ENCODE results near the gene RABEP2.
"Not testable (repeated sequence)": the region's sequence is repeated elsewhere in the genome, so short reads cannot be mapped to it uniquely, and the experiment has no call there.

Gene RABEP2, protein sequence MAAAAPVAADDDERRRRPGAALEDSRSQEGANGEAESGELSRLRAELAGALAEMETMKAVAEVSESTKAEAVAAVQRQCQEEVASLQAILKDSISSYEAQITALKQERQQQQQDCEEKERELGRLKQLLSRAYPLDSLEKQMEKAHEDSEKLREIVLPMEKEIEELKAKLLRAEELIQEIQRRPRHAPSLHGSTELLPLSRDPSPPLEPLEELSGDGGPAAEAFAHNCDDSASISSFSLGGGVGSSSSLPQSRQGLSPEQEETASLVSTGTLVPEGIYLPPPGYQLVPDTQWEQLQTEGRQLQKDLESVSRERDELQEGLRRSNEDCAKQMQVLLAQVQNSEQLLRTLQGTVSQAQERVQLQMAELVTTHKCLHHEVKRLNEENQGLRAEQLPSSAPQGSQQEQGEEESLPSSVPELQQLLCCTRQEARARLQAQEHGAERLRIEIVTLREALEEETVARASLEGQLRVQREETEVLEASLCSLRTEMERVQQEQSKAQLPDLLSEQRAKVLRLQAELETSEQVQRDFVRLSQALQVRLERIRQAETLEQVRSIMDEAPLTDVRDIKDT

DNA sequence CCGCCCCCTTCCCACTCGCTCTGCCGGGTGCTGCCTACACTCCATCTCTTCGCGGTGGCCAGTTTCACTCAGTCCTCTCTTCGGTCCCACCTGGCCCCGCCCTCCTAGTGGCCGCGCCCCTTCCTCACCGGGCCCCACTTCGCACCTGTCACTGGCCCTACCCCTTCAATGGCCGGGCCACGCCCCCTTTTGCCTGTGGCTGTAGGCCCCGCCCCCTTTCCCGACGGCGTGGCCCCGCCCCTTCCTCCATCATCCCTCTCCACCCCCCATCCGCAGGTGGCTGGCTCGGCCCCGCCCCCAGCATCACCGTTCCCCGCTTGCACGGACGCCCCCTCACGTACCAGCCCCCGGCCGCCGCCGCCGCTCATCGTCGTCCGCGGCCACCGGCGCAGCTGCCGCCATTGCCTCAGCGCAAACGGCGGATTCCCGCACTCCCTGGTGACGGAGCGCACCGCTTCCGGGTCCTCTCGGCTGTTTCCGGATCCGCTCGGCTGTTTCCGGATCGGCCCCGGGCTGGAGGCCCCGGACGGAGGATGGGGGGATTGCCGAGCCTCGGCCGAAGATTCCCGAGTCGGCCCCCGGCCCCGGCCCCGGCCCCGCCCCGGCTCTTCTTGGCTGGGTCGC, at the start of gene RABEP2:
Gene RABEP2 (minus strand): TSS at position 477 of the 624 bp plus-strand sequence. CDS start 75 bp downstream, at position 402.
- peak; percentile 98 for DNase-seq

DNA sequence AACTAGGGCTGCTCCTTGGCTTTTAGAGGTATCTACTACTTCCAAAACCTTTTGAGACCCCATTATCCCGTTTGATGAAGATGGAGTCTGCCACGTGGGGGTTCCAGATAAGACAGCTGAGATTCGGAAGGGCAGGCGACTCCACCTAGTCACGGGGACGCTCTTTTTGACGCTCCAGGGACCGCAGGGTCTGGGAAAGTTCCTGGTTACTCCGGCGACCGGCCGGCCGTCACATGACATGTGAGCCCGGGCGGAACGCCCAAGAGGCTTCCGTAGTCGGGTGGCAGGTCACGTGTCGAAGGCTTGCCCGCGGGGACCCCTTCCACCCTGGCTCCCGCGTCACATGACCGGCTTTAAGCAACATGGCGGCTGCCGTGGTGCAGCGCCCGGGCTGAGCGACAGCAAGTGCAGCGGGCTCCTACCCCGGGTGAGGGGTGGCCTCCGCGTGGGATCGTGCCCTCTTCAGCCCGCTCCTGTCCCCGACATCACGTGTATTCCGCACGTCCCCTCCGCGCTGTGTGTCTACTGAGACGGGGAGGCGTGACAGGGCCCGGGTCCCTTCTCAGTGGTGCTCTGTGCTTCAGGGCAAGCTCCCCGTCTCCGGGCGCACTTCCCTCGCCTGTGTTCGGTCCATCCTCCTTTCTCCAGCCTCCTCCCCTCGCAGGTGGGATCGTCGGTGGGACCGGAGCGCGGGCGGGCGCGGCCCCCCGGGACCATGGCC, 49.6 kb upstream of the RABEP2 start, which contains the start of gene SPNS1:
Gene SPNS1 (plus strand): TSS at position 342 of the 721 bp plus-strand sequence. CDS start 374 bp downstream, at position 716.
- DNase-seq: peak; percentile 97

DNA sequence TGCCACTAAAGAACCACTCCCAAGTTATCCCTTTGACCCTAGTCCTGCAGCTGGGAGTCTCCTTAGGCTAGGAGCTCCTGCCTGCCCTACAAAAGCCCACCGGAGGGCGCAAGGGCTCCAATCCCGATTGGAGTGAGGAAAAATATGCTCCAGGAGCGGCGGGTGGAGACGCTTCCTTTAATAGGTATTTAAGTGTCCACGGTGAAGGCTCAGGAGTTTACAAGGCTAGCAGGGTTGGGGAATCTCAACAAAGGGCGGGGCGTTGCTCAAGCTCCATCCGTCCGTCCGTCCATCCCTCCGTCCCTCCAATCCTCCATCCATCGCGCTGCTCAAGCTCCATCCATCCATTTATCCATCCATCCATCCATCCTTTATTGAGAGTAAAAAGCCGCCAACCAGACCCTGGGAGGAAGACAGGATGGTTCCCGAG, 49.0 kb upstream of the RABEP2 start:
- DNase-seq: peak; percentile 56

DNA sequence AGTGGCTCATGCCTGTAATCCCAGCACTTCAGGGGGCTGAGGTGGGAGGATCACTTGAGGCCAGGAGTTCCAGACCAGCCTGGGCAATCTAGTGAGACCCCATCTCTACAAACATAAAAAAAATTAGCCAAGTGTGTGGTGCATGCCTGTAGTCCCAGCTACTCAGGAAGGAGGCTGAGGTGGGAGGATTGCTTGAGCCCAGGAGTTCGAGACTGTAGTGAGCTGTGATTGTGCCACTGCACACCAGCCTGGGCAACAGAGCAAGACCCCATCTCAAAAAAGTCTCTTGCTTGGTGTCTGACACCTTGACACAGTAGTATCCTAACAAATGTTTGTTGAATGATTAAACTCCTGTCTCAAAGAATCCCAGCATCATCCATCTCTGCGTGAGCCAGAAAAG, 44.7 kb upstream of the RABEP2 start:
- DNase-seq: not testable (repeated sequence)

DNA sequence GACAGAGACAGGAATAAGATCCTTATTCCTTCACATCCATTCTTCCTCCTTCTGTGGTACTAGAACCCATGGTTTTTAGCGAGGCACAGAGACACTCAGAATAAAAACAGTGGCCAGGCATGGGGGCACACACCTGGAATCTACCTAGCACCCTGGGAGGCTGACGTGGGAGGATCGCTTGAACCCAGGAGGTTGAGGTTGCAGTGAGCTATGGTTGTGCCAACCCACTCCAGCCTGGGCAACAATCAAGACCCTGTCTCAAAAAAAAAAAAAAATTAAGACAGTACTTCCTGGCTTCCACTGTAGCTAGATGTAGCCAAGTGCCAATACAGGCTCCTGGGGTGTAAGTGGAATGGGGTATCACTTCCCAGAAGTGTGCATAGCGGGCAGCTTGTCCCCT, 42.1 kb upstream of the RABEP2 start:
- no peak for DNase-seq

DNA sequence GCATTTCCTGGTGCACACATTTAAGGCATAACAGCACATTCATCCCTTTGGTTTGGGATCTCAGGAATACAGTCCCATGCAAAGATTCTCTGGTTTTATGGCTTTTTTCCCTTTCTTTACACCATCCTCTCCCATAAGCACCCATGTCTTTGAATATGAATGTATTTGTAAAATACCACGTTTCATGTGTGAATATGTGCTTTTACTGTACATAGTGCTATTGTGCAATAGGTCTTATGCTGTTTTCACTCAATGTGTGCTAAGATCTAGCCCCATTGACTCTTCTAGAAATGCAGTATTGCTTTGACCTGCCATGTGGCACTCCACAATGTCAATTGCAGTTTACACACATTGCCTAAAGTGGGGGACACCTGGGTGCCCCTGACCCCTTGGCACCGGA, 39.5 kb upstream of the RABEP2 start:
- no peak for DNase-seq

DNA sequence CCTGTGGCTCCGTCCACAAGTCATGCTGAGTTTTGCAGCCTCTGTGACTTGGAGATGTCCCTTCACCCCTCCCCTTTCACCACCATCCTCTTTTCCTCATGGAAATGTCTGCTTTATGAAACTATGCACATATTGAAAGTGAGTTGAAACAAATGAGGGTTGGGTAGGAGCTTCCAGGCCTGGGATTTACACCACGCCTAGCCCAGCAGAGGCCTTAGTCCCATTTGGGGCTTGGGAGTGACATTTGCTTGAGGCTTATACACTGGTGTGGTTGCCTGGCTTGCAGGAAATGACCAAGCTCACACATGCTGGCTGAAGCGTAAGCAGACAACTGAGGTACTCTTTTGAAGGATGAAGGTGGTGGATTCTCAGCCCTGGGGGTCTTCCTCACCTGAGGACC, 39.0 kb upstream of the RABEP2 start:
- no peak for DNase-seq

DNA sequence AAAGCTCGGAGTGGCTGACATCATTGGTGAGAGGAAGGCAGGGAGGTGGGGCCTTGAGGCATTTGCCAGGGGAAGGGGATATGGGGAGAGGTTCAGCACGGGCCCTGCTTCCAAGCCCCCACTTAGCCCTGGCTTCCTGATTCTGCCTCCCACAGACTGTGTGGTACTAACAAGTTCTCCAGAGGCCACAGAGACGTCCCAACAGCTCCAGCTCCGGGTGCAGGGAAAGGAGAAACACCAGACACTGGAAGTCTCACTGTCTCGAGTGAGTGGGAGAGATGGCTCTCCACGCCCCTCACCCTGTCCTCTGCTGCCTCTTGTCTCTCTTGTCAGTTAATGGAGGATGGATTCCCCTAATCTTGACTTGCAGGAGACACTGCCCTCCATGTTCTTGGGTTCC, 33.8 kb upstream of the RABEP2 start:
- DNase-seq: no peak

DNA sequence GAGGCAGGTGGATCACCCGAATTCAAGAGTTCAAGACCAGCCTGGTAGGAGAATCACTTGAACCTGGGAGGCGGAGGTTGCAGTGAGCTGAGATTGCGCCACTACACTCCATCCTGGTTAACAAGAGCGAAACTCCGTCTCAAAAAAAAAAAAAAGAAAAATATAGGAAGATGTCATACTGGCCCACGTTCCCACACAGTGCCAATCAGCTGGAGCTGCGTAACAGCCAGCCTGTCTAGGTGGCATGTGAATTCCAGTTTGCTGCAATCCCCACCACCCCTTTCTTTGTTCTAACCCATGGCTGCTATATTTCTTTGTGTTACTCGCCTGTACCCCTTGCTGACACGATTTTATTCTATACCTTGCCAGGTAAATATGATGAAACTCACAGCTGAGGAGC, 33.2 kb upstream of the RABEP2 start:
- DNase-seq: no peak

DNA sequence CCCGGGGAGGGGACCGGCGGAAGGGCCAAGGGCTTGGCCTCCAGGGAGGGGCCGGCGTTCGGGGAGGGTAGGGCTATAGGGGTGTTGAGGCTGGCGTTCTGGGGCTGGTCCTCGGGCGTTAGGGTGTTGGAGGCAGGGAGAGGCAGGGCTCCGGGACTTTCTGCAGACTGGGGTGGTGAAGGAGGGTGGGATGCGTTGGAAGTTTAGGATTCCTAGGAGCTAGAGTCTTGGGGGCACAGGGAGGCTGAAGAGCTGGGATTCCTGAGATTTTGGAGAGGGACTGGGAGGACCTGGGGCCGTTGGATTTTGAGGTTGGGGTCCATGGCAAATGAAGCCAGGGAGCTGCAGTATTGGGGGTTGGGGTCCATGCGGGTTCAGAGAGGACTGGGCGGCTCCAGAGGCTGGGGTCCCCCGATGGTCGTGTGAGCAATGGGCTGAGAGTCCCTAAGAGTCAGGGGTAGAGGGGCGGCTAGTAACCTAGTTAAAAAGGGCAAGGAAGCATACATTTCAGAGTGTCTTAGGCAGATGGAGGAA, 26.4 kb upstream of the RABEP2 start:
- no peak for DNase-seq

DNA sequence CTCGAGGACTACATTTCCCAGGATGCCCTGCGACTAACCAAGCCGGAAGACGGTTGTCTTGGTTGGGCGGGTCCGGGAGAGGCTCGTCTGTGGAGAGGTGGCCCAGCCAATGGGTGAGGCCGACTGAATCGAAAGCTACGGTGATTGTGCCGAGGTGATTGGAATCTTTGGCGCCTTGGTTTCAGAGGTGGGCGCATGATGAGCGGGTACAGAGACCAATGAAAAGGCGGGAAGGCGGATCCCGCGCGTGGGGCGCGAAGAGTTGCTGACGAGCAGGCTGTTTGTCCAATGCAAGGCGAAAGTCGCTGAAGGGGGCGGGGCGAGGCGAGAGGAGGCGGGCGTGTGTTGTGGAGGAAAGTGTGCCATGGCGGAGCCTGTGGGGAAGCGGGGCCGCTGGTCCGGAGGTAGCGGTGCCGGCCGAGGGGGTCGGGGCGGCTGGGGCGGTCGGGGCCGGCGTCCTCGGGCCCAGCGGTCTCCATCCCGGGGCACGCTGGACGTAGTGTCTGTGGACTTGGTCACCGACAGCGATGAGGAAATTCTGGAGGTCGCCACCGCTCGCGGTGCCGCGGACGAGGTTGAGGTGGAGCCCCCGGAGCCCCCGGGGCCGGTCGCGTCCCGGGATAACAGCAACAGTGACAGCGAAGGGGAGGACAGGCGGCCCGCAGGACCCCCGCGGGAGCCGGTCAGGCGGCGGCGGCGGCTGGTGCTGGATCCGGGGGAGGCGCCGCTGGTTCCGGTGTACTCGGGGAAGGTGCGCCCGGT, 25.8 kb upstream of the RABEP2 start, which contains the start of gene NFATC2IP:
Gene NFATC2IP (plus strand): TSS at position 290 of the 762 bp plus-strand sequence. CDS start 75 bp downstream, at position 365.
- peak; percentile 100 for DNase-seq

DNA sequence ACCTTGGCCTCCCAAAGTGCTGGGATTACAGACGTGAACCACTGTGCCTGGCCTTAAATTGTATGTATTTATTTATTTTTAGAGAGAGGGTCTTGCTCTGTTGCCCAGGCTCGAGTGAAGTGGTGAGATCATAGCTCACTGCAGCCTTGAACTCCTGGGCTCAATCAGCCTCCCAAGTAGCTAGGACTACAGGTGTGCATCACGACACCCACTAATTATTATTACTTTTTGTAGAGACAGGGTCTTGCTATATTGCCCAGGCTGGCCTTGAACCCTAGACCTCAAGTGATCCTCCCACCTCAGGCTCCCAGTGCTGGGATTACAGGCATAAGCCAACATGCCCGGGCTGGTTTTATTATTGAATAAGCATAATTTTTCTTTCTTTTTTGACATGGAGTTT, 21.6 kb upstream of the RABEP2 start:
- no peak for DNase-seq

DNA sequence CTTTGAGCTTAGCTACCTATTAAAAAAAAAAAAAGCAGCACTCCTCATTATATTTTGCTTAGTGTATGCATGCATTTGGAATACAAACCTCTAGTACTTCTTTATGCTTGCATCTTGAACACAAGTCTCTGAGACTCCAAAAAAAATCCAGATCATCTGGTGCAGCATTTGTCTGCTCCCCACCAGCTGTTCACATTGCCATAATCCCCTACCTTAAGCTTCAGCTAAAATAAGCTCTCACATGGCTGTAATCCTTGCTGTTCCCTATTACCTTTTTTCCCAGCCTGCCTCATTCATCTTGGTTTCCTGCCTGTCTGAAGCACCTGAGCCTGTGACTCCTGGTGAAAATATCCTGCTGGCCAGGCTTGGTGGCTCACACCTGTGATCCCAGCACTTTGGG, 18.2 kb upstream of the RABEP2 start:
- no peak for DNase-seq

DNA sequence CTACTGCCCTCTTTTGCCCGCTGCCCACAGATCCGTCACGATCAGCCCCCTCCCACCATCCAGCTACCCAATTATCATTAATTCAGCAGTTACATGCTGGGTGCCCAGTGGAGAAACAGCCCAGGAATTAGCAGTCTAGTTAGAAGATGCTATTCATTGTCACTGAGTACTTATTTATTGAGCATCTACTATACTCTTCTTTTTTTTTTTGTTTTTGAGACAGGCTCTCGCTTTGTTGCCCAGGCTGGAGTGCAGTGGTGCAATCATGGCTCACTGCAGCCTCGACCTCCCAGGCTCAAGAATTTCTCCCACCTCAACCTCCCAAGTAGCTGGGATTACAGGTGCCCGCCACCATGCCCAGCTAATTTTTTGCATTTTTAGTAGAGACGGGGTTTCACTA, 14.8 kb upstream of the RABEP2 start:
- not testable (repeated sequence) for DNase-seq

DNA sequence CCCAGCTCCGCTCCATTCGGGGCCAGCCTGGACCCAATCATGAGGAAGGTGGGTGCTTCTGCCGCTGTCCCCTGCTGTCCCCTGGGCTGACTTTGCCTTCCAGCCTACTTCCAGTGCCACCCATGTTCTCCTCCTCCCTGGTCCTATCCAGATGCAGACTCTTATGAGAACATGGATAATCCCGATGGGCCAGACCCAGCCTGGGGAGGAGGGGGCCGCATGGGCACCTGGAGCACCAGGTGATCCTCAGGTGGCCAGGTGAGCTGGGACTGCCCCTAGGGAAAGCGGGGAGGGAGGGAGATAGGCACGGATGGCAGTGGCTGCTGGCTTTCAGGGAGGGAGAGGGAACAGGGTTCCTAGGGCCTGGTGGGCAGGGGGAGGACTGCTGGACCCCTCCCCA, 13.7 kb upstream of the RABEP2 start:
- DNase-seq: no peak

DNA sequence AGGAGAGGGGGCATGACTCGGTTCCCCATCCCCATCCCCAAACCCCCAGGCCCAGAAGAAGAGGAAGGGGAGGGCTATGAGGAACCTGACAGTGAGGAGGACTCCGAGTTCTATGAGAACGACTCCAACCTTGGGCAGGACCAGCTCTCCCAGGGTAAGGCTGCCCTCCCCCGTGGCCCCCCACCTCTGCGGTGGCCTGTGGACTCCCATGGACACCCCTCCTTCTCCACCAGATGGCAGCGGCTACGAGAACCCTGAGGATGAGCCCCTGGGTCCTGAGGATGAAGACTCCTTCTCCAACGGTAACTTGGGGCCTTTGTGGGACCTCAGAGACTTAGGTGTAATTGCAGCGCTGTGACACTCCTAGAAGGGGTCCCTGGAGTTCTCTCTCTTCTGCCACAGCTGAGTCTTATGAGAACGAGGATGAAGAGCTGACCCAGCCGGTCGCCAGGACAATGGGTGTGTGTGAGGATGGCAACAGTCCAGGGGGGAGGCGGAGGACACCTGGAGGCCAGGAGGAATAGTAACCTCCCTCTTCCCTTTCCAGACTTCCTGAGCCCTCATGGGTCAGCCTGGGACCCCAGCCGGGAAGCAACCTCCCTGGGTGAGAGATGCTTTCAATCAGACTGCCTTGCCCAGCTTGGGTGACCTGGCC, 12.3 kb upstream of the RABEP2 start:
- DNase-seq: no peak

DNA sequence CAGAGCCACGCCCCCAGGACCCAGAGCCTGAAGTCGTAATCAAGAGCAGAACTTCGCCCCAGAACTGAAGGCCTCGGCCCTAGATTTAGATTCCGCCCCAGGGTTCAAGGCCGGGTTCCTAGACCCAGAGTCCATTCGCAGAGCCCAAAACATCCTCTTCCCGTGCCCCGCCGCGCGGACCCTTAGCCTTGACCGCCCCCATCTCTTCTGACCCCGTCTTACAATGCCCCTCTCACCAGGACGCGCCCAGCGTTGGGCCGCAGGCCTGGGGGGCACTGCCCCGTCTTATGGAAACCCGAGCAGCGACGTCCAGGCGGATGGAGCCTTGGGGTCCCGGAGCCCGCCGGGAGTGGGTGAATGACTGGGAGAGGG, 11.7 kb upstream of the RABEP2 start:
- no peak for DNase-seq

DNA sequence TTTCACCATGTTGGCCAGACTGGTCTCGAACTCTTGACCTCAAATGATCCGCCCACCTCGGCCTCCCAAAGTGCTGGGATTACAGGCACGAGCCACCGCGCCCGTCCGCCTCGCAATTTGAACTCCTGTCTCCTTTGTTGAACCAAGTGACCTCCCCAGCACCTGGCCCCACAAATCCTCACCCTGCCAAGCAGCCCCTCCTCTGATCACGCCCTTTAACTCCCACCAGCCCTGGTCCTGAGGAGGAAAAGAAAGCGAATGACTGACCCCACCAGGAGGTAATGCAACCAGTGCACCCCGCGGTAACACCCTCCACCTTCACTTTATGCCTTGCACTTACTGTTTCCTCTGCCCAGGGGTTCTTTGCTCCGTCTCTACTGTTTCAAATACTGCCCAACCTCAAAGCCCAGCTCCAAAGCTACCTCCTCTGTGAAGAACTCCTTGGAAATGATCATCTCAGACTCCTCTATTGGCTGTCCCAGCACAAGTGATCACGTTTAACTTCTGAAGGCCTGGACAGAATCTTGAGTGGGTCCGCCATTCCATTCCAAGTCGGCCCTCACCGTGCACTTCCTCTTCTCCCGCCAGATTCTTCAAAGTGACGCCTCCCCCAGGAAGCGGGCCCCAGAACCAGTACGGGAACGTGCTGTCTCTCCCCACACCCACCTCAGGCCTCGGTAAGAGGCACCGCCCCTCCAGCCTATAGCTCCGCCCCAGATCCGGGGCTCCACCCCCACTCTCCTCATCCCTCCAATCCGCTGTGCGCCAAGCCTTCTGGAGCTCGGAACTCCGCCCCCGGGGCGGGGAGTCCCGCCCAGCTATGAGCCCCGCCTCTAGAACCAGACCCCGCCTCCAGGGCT, 11.1 kb upstream of the RABEP2 start:
- DNase-seq: peak; percentile 89

DNA sequence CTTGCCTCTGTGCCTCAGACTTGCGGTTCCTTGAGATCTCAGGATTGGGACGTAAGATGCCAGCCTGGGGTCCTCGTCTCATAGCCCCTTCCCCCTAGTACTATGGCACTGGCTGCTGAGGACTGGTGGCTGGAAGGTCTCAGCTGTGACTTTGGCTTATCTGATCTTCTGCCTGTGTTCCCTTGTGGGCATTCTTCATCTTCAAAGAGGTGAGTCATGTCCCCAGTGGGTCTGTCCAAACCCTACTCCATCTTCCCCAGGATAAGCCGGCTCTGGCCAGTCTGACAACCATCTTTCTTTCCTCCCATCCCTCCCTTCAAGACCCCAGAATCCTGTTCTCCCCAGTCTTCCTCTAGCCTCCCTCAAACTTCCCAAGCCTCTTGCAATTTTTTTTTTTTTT, 10.3 kb upstream of the RABEP2 start:
- DNase-seq: no peak

DNA sequence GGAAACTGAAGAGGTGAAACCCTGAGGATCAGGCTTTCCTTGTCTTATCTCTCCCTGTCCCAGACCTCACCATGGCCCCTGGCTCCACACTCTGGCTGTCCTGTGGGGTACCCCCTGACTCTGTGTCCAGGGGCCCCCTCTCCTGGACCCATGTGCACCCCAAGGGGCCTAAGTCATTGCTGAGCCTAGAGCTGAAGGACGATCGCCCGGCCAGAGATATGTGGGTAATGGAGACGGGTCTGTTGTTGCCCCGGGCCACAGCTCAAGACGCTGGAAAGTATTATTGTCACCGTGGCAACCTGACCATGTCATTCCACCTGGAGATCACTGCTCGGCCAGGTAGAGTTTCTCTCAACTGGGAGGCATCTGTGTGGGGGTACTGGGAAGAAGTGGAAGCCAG, 8.1 kb upstream of the RABEP2 start:
- DNase-seq: no peak
